Activated CD8-positive, alpha-beta memory T cell treated with anti-CD3 and anti-CD28 coated beads, Interleukin-2, amount 10 ng/mL, durations not matched to agents 7 days and 5 days (primary cell): ENCODE data around the gene CDC42BPA. TPM values are rescaled to one million over a fixed set of nuclear protein-coding genes. Genes with fewer than 3 reads are reported as not detected.

Experiments used
- ATAC-seq: fragments of 150-1000 bp; cut with Tn5 transposase; one replicate; pipeline ENCODE4 v1.10.0; 2021; ENCODE audit warnings: moderate library complexity
- CTCF ChIA-PET: fragments of 350-600 bp; sonication (Branson Sonifier 250); formaldehyde crosslinking; loops from one replicate; lab custom pipeline; 2021; ENCODE audit warnings: antibody characterized with exemption; lab: Charles Lee
- DNase-seq: peaks from one replicate; pipeline ENCODE4 v3.0.0-alpha.2; 2020
- H3K27ac Mint-ChIP-seq: one replicate; pipeline ENCODE4 v1.8.0; 2021; ENCODE audit warnings: mild to moderate bottlenecking, mixed read lengths
- H3K27me3 Mint-ChIP-seq: one replicate; pipeline ENCODE4 v1.8.0; 2021; ENCODE audit warnings: mixed read lengths
- H3K36me3 Mint-ChIP-seq: one replicate; pipeline ENCODE4 v1.8.0; 2021; ENCODE audit warnings: mild to moderate bottlenecking, mixed read lengths
- H3K4me1 Mint-ChIP-seq: one replicate; pipeline ENCODE4 v1.8.0; 2021; ENCODE audit warnings: mixed read lengths
- H3K4me3 Mint-ChIP-seq: one replicate; pipeline ENCODE4 v1.8.0; 2021; ENCODE audit warnings: mild to moderate bottlenecking, moderate library complexity, mixed read lengths
- H3K9me3 Mint-ChIP-seq: one replicate; pipeline ENCODE4 v1.8.0; 2022; ENCODE audit warnings: low read depth, mixed read lengths
- total RNA-seq, 2 experiments: library from RNA; stranded (reverse); gene quantifications; one replicate each; pipeline ENCODE4 v1.2.3, GENCODE V29; 2021

CDC42BPA gene
- total RNA-seq, 2 experiments from 2014 or later, result 1.3 to 2.8 TPM

GRCh38 chr1:226994586-226995364 is 323.5 kb downstream of the CDC42BPA start:
- Mint-ChIP-seq H3K4me1 (peaks cover 32% of the 10 kb centered on the region), H3K27me3 (no peaks in the 10 kb centered on the region), H3K4me3 (no peak overlapping the region), H3K9me3 (no peaks in the 10 kb centered on the region), H3K27ac (no peak overlapping the region), H3K36me3 (peaks cover 2% of the 10 kb centered on the region)
- DNase-seq (no peak), ATAC-seq (no peak)
- CTCF ChIA-PET, result no interaction called here

GRCh38 chr1:226993814-226994585 is 324.3 kb downstream of the CDC42BPA start:
- no peaks in the 10 kb centered on the region for H3K9me3 Mint-ChIP-seq
- ATAC-seq (no peak), DNase-seq (no peak)
- CTCF ChIA-PET, result interaction anchor here (0.6 kb wide), 1 partner anchor 361 kb away, joined by 3 read pairs; no protein-coding TSS in a partner anchor
- no peak overlapping the region for H3K4me3 Mint-ChIP-seq
- H3K27ac Mint-ChIP-seq, result no peak overlapping the region
- no peaks in the 10 kb centered on the region for H3K27me3 Mint-ChIP-seq
- H3K4me1 Mint-ChIP-seq, result peaks cover 38% of the 10 kb centered on the region
- H3K36me3 Mint-ChIP-seq, result peaks cover 2% of the 10 kb centered on the region

- H3K4me1 Mint-ChIP-seq, result peaks cover 35% of the 10 kb centered on the region
- DNase-seq (no peak), ATAC-seq (no peak)
- no peak overlapping the region for H3K27ac Mint-ChIP-seq
- CTCF ChIA-PET, result no interaction called here
- H3K36me3 Mint-ChIP-seq, result peaks cover 1% of the 10 kb centered on the region
- H3K9me3 Mint-ChIP-seq, result no peaks in the 10 kb centered on the region
- H3K4me3 Mint-ChIP-seq, result no peak overlapping the region
- no peaks in the 10 kb centered on the region for H3K27me3 Mint-ChIP-seq
Measured at GRCh38 chr1:226991920-226992319, 326.4 kb downstream of the CDC42BPA start.

- H3K4me3 Mint-ChIP-seq, result no peak overlapping the region
- CTCF ChIA-PET, result interaction anchor here (0.9 kb wide), 1 partner anchor 49 kb away, joined by 3 read pairs; no protein-coding TSS in a partner anchor
- no peaks in the 10 kb centered on the region for H3K27me3 Mint-ChIP-seq
- peak; percentile 89 for DNase-seq
- peak overlapping the region; percentile 83 for H3K27ac Mint-ChIP-seq
- H3K9me3 Mint-ChIP-seq, result no peaks in the 10 kb centered on the region
- H3K36me3 Mint-ChIP-seq, result peaks cover 4% of the 10 kb centered on the region
- peaks cover 22% of the 10 kb centered on the region for H3K4me1 Mint-ChIP-seq
- peak; percentile 99 for ATAC-seq
Measured at GRCh38 chr1:226990133-226990716, 328.1 kb downstream of the CDC42BPA start.

- ATAC-seq (no peak), DNase-seq (no peak)
- CTCF ChIA-PET, result no interaction called here
- peak overlapping the region; percentile 83 for H3K27ac Mint-ChIP-seq
- peaks cover 4% of the 10 kb centered on the region for H3K36me3 Mint-ChIP-seq
- peaks cover 19% of the 10 kb centered on the region for H3K4me1 Mint-ChIP-seq
- H3K27me3 Mint-ChIP-seq, result no peaks in the 10 kb centered on the region
- no peaks in the 10 kb centered on the region for H3K9me3 Mint-ChIP-seq
- no peak overlapping the region for H3K4me3 Mint-ChIP-seq
Measured at GRCh38 chr1:226989085-226989920, 329.0 kb downstream of the CDC42BPA start.

GRCh38 chr1:226988334-226988666 is 330.0 kb downstream of the CDC42BPA start:
- no peak for ATAC-seq
- Mint-ChIP-seq H3K9me3 (no peaks in the 10 kb centered on the region), H3K27me3 (no peaks in the 10 kb centered on the region), H3K27ac (peak overlapping the region; percentile 19), H3K4me3 (no peak overlapping the region), H3K4me1 (peaks cover 19% of the 10 kb centered on the region), H3K36me3 (peaks cover 4% of the 10 kb centered on the region)
- DNase-seq, result no peak
- CTCF ChIA-PET, result no interaction called here

GRCh38 chr1:226987623-226988333 is 330.5 kb downstream of the CDC42BPA start:
- no peaks in the 10 kb centered on the region for H3K27me3 Mint-ChIP-seq

GRCh38 chr1:226987179-226987536 is 331.1 kb downstream of the CDC42BPA start:
- Mint-ChIP-seq H3K4me3 (no peak overlapping the region), H3K27me3 (no peaks in the 10 kb centered on the region), H3K36me3 (peaks cover 4% of the 10 kb centered on the region), H3K9me3 (no peaks in the 10 kb centered on the region), H3K4me1 (peaks cover 19% of the 10 kb centered on the region), H3K27ac (no peak overlapping the region)
- CTCF ChIA-PET, result no interaction called here
- DNase-seq (no peak), ATAC-seq (no peak)

More at GRCh38 chr1:226987623-226988333, 330.5 kb downstream of the CDC42BPA start:
- Mint-ChIP-seq H3K27ac (peak overlapping the region; percentile 19), H3K36me3 (peaks cover 4% of the 10 kb centered on the region), H3K4me1 (peaks cover 19% of the 10 kb centered on the region), H3K9me3 (no peaks in the 10 kb centered on the region), H3K4me3 (no peak overlapping the region)
- DNase-seq (no peak), ATAC-seq (no peak)
- CTCF ChIA-PET, result no interaction called here

GRCh38 chr1:226986496-226987178 is 331.7 kb downstream of the CDC42BPA start:
- Mint-ChIP-seq H3K4me3 (no peak overlapping the region), H3K36me3 (peaks cover 4% of the 10 kb centered on the region)
- ATAC-seq, result no peak

GRCh38 chr1:226985839-226986463 is 332.3 kb downstream of the CDC42BPA start:
- Mint-ChIP-seq H3K4me3 (no peak overlapping the region), H3K4me1 (peaks cover 17% of the 10 kb centered on the region), H3K36me3 (peaks cover 4% of the 10 kb centered on the region), H3K9me3 (no peaks in the 10 kb centered on the region), H3K27ac (no peak overlapping the region), H3K27me3 (no peaks in the 10 kb centered on the region)
- DNase-seq (no peak), ATAC-seq (no peak)
- CTCF ChIA-PET, result no interaction called here

More at GRCh38 chr1:226986496-226987178, 331.7 kb downstream of the CDC42BPA start:
- peak; percentile 39 for DNase-seq
- Mint-ChIP-seq H3K9me3 (no peaks in the 10 kb centered on the region), H3K4me1 (peaks cover 19% of the 10 kb centered on the region), H3K27me3 (no peaks in the 10 kb centered on the region), H3K27ac (no peak overlapping the region)
- CTCF ChIA-PET, result no interaction called here

- peak; percentile 35 for DNase-seq
- no peak overlapping the region for H3K4me3 Mint-ChIP-seq
- H3K36me3 Mint-ChIP-seq, result peaks cover 4% of the 10 kb centered on the region
- peaks cover 11% of the 10 kb centered on the region for H3K4me1 Mint-ChIP-seq
- no peak overlapping the region for H3K27ac Mint-ChIP-seq
- CTCF ChIA-PET, result no interaction called here
- no peaks in the 10 kb centered on the region for H3K27me3 Mint-ChIP-seq
- ATAC-seq, result no peak
- H3K9me3 Mint-ChIP-seq, result no peaks in the 10 kb centered on the region
Measured at GRCh38 chr1:226985239-226985838, 333.0 kb downstream of the CDC42BPA start.
